Gastroesophageal sphincter (tissue), 4 donors: ENCODE measurements around the gene ADM. TPM values are rescaled to one million over a fixed set of nuclear protein-coding genes. Genes with fewer than 3 reads are reported as not detected.

Experiments
- ATAC-seq: fragments of 150-250 bp; one replicate; pipeline ENCODE4 v1.9.1; 2016; ENCODE audit warnings: mild to moderate bottlenecking, moderate library complexity
- H3K27ac ChIP-seq, 4 donors: fragments of 200-600 bp; sonication (generic) in 3 of 4; 1 replicate in 3 of 4; 2 replicates in 1 of 4; pipeline ENCODE4 v1.5.1; 2016 to 2019
- H3K27me3 ChIP-seq: fragments of 200-600 bp; sonication (generic); one replicate; pipeline ENCODE4 v1.5.1; 2019
- H3K36me3 ChIP-seq, 2 donors: fragments of 200-600 bp; sonication (generic); one replicate each; pipeline ENCODE4 v1.5.1; 2019; ENCODE audit warnings: control low read depth in 1 of 2
- H3K4me1 ChIP-seq, 3 donors: fragments of 200-600 bp; sonication (generic); 1 replicate in 2 of 3; 2 replicates in 1 of 3; pipeline ENCODE4 v1.5.1; 2016 to 2019; ENCODE audit warnings: control low read depth in 2 of 3
- H3K4me3 ChIP-seq, 2 donors: fragments of 200-600 bp; sonication (generic); one replicate each; pipeline ENCODE4 v1.5.1; 2019; ENCODE audit warnings: mild to moderate bottlenecking in 1 of 2, moderate library complexity in 1 of 2
- H3K9me3 ChIP-seq, 3 donors: fragments of 200-600 bp; sonication (generic); one replicate each; pipeline ENCODE4 v1.5.1; 2017 to 2019; ENCODE audit warnings: control low read depth in 2 of 3
- EP300 ChIP-seq: sonication (generic); formaldehyde crosslinking; IDR thresholded peaks from one replicate; pipeline ENCODE4 v1.6.1; 2017; ENCODE audit warnings: antibody characterized with exemption, mild to moderate bottlenecking
- POLR2A ChIP-seq, 2 donors: fragments of 450-650 bp; IDR thresholded peaks; one replicate each; pipeline ENCODE4 v1.6.1; 2017; ENCODE audit warnings: antibody characterized with exemption in 2 of 2, mild to moderate bottlenecking in 2 of 2, moderate library complexity in 1 of 2
- POLR2AphosphoS5 ChIP-seq: sonication (generic); formaldehyde crosslinking; IDR thresholded peaks from one replicate; pipeline ENCODE4 v1.6.1; 2017; ENCODE audit warnings: antibody characterized with exemption
- WGBS, 2 donors: methylation state at CpG; one replicate each; pipeline ENCODE4 v1.1.5; 2018; ENCODE audit warnings: low coverage in 1 of 2; 5-methylcytosine and 5-hydroxymethylcytosine counted together
- total RNA-seq, 4 donors: library from RNA; depleted of rRNA; stranded (reverse); fragments of >200 nt; gene quantifications; one replicate each; pipeline ENCODE4 v1.1.0, GENCODE V29; 2016
- TF ChIP-seq, protein P1 (sequence below), 4 experiments: fragments of 200-600 bp in 2 of 4; fragments of 450-650 bp in 2 of 4; sonication (generic) in 1 of 4; IDR thresholded peaks; one replicate each; pipeline ENCODE4 v1.5.1; 2017 to 2019; ENCODE audit warnings: antibody characterized with exemption in 4 of 4, mild to moderate bottlenecking in 2 of 4, moderate library complexity in 2 of 4

Gene ADM
- total RNA-seq, 4 donors from 2014 or later = 36.3 to 108 (median 81.8) TPM

- no peak for TF ChIP-seq POLR2AphosphoS5
- no peak for TF ChIP-seq POLR2A (IDR thresholded peaks at IDR 0.05)
- no peak for TF ChIP-seq EP300
- TF ChIP-seq, protein P1, sequence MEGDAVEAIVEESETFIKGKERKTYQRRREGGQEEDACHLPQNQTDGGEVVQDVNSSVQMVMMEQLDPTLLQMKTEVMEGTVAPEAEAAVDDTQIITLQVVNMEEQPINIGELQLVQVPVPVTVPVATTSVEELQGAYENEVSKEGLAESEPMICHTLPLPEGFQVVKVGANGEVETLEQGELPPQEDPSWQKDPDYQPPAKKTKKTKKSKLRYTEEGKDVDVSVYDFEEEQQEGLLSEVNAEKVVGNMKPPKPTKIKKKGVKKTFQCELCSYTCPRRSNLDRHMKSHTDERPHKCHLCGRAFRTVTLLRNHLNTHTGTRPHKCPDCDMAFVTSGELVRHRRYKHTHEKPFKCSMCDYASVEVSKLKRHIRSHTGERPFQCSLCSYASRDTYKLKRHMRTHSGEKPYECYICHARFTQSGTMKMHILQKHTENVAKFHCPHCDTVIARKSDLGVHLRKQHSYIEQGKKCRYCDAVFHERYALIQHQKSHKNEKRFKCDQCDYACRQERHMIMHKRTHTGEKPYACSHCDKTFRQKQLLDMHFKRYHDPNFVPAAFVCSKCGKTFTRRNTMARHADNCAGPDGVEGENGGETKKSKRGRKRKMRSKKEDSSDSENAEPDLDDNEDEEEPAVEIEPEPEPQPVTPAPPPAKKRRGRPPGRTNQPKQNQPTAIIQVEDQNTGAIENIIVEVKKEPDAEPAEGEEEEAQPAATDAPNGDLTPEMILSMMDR (IDR thresholded peaks at IDR 0.05) = no peak
- ATAC-seq = no peak
- peaks cover 0 to 5% of the 10 kb centered on the region in 2 donors for H3K36me3 ChIP-seq
- H3K27me3 ChIP-seq = no peaks in the 10 kb centered on the region
- peaks cover 0 to 80% (median 12%) of the 10 kb centered on the region in 3 donors for H3K4me1 ChIP-seq
- WGBS, 2 donors = 91 to 100% methylated on average over 3 to 4 of the region's 10 CpGs
- no peak overlapping the region for H3K4me3 ChIP-seq
- H3K9me3 ChIP-seq = no peaks in the 10 kb centered on the region
- no peak overlapping the region for H3K27ac ChIP-seq
These were observed 15.0 kb upstream of the ADM start for GRCh38 chr11:10289765-10290380.

GRCh38 chr11:10291801-10292638 is 12.9 kb upstream of the ADM start:
- H3K27me3 ChIP-seq = no peaks in the 10 kb centered on the region
- peak overlapping the region in 2 of 4 donors; percentile 99 for H3K27ac ChIP-seq
- peaks cover 0 to 5% of the 10 kb centered on the region in 2 donors for H3K36me3 ChIP-seq
- peaks cover 0 to 72% (median 12%) of the 10 kb centered on the region in 3 donors for H3K4me1 ChIP-seq
- no peaks in the 10 kb centered on the region for H3K9me3 ChIP-seq
- no peak overlapping the region for H3K4me3 ChIP-seq
- TF ChIP-seq POLR2AphosphoS5 (no peak), EP300 (no peak), POLR2A (IDR thresholded peaks at IDR 0.05) (no peak)
- TF ChIP-seq, protein P1 (IDR thresholded peaks at IDR 0.05) = no peak
- no peak for ATAC-seq
- WGBS, 2 donors = 64 to 69% methylated on average over 2 to 5 of the region's 17 CpGs

GRCh38 chr11:10293423-10294289 is 11.2 kb upstream of the ADM start, which contains the start of gene SBF2:
Gene SBF2 (minus strand): TSS chr11:10294219. CDS start chr11:10294069, 150 bp downstream.
- 0% methylated on average over 3 of the region's 81 CpGs; no CpG with 5 or more reads in 1 of the 2 donors for WGBS, 2 donors
- H3K4me1 ChIP-seq = peaks cover 0 to 57% (median 12%) of the 10 kb centered on the region in 3 donors
- H3K9me3 ChIP-seq = no peaks in the 10 kb centered on the region
- peak within 1 kb of the TSS; percentile 83 to 99 (median 98) for H3K27ac ChIP-seq
- ATAC-seq = peak; percentile 88
- H3K27me3 ChIP-seq = no peaks in the 10 kb centered on the region
- TF ChIP-seq, protein P1 (IDR thresholded peaks at IDR 0.05) = no peak
- TF ChIP-seq POLR2A (IDR thresholded peaks at IDR 0.05) (peak; percentile 75 to 82), POLR2AphosphoS5 (peak; percentile 90)
- peak within 1 kb of the TSS; percentile 67 to 99 for H3K4me3 ChIP-seq
- no peaks in the 10 kb centered on the region for H3K36me3 ChIP-seq

DNA sequence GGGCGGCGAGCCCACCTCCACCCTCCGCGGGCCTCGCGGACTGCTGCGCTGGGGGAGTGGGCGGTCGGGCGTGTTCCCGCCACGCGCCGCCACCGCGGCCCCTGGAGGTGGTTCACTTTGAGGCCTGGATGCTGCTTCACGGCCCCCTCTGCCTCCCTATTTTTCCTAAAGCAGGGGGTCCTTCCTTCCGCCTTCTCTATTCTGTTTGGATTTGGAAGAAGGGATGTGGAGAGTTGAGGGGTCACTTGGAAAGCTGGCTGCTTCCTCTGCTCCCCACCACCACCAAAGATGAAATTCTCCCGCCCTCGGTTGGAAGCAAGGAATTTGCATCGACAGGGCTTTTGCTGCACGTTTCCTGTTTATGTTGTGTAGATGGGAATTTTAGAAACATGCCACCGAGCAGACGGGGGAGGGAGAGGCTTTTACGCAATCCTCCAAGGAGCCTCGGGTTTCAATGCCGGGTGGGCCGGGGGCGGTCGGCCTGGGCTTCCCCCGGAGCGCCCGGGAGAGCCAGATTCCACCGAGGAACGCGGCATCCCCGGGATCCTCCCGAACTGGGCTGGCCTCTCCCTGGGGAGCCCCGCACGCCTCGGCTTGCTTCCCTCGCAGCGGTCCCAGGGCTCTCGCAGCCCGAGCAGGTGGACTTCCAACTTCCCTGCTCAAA is 10.5 kb upstream of the ADM start:
- ATAC-seq = peak; percentile 52
- peak overlapping the region; percentile 67 to 99 for H3K4me3 ChIP-seq
- no peaks in the 10 kb centered on the region for H3K9me3 ChIP-seq
- H3K36me3 ChIP-seq = no peaks in the 10 kb centered on the region
- WGBS, 2 donors = 0% methylated on average over 12 of the region's 45 CpGs; no CpG with 5 or more reads in 1 of the 2 donors
- no peaks in the 10 kb centered on the region for H3K27me3 ChIP-seq
- peak in 1 of 2 donors; percentile 32 for TF ChIP-seq POLR2A (IDR thresholded peaks at IDR 0.05)
- TF ChIP-seq POLR2AphosphoS5 = peak; percentile 51
- TF ChIP-seq EP300 = no peak
- H3K27ac ChIP-seq = peak overlapping the region; percentile 83 to 99 (median 98)
- H3K4me1 ChIP-seq = peaks cover 0 to 49% (median 11%) of the 10 kb centered on the region in 3 donors
